ENCODE data around the gene SGPL1.
A peak's percentile ranks its signal among the peaks of the same experiment; 100 is the strongest.

SGPL1 gene

DNA sequence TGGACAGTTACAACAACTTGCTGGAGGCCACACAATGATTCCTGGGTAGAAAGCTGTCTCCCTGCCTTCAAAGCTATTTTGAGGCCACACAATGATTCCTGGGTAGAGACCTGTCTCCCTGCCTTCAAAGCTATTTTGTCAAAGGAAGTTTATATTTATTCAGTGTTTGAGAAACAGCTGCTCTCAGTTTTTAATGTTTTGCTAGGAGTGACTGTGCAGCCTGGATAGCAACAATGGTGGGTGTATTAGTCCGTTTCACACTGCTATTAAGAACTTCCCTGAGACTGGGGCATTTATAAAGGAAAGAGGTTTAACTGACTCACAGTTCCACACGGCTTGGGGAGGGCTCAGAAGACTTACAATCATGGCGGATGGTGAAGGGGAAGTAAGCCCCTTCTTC is 3.9 kb upstream of the SGPL1 start:
- no peak for DNase-seq

DNA sequence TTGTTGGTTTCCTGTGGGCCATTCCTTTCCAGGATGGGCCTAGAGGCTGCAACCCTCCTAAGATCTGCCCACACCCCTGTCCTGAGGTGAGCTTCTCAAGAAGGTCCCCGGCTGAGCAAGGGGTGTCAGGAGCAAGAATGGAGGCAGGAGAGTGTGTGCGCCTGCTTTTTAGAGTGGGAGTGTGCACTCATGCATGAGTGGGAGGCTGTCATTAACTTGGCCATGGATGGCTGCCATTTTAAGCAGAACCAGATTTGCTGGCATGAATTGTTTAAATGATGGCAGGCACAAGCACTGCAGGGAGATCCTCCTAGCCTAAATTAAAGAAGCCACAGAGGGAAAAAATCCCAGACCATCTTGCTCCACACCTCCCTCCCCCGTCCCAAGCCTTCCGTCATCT is 2.9 kb upstream of the SGPL1 start:
- no peak for DNase-seq

GRCh38 chr10:70814126-70814525 is 1.6 kb upstream of the SGPL1 start:
- no peak for DNase-seq

GRCh38 chr10:70816220-70816894 is 609 bp downstream of the SGPL1 start:
- peak; percentile 44 to 57 for DNase-seq

DNA sequence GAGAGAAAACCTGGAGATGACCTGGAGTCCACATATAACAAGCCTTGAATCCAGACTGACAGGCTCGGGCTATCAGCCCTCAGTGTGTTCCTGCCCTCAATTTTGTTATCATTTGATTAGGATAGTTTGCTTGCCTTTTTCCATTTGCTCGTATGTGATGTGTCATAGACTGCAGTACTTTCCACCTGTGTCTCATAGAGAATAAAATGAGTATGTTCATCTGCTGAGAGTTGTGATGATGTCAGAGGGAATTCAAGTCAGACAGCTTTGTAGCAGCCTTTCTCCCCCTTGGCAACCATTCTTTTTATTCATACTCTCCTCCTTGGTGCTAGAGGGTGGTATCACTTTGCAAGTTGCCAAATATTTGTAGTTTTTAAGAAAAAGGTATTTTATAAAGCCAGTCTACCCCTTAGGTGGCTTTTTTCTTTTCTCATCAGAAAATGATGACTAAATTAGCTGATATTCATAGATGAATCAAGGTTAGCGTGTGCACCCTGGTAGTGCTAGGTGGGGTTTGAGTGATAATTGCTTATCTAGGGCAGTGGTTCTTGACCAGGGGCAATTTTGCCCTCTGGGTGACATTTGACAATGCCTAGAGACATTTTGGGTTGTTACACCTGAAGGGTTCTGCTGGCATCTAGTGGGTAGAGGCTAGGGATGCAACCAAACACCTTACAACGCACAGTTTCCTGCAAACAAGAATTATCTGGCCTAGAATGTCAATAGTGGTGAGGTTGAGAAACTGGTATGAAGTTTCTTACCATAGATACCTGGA is 5.4 kb downstream of the SGPL1 start:
- DNase-seq: no peak

DNA sequence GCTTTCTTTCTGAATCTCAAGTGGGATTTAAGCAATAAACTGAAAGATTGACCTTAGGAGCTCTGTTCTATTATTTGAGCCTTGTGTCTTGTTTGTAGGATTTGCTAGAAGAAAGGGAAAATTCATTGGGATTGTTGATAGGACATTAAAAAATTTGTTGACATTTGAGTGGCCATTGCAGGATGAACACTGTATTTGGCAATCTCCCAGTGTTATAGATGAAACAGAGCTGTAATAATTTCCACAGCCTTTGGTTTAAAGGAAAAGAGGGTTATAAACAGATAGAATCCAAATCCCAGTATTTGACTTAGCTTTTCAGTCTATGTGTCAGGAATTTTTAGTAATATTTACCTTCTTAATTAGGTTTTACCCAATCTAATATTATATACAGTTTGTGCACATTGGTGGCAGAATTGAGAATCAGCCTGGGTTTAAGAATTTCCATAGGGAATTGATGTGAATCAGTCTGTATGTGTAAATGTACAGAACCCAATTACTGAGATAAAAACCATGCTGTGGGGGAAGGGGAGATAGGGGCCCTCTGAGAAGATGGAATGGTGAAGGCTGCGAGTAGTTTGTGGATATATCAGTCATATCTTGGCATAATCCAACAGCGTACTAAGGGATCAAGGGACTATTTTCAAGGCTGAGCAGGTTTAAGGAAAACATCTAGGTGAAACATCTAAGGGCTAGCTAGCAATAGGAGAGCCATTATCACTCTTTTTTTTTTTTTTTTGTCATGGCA is 6.5 kb downstream of the SGPL1 start:
- no peak for DNase-seq

GRCh38 chr10:70827086-70827757 is 11.5 kb downstream of the SGPL1 start:
- no peak for DNase-seq

DNA sequence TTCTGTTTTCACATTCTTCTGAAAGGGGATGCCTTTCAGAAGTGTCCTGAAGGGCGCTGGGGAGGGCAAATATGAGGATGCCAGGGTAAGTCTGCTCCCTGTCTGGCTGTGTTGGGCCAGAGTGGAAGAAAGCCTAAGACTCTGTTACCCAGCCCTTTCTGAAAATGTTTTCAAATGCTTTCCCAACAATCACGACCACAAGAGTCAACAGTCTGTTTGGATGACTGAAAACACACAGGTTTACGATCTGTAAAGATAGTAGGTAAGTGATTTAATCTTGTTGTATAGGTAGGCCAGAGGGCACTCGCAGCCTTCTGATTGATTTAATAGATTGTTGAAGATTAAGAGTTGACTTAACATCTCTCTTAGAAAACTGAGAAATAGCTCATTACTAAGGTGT is 13.2 kb downstream of the SGPL1 start:
- DNase-seq: no peak

DNA sequence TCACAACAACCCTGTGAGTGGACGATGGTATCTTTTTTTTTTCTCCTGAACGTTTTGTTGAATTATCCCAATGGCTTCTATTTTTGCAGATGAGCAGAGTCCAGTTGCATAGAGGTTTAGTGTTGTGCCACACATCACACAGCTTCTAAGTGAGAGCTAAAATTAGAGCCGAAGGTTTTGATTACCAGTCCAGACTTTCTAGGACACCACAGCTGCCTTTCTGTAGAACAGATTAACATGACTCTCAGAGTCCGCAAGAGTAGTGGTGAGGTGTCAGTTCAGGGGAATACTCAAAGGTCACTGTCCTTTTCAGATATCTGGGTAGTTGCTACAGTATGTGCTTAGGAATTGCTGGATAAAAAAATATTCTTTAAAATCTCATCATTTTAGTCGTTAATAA is 13.8 kb downstream of the SGPL1 start:
- no peak for DNase-seq

GRCh38 chr10:70830164-70830563 is 14.4 kb downstream of the SGPL1 start:
- no peak for DNase-seq

DNA sequence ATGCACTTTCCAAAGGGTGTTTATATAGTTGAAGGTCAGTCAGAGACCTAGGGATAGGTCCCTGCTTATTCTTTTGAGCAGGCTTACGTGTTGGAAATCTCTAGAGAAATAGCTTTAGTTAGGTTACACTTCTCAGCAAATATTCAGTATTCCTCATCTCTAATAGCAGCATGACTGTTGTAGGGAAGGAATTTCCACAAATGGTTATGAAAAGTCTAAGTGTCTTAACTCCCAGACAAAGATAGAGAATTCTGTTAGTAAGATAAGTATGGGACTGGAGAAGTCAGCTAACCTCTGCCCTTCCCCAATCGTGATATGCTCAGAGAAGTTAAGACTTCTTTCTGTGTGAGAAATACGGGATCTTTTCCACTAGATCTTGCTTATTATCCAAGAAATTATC is 16.5 kb downstream of the SGPL1 start:
- no peak for DNase-seq

DNA sequence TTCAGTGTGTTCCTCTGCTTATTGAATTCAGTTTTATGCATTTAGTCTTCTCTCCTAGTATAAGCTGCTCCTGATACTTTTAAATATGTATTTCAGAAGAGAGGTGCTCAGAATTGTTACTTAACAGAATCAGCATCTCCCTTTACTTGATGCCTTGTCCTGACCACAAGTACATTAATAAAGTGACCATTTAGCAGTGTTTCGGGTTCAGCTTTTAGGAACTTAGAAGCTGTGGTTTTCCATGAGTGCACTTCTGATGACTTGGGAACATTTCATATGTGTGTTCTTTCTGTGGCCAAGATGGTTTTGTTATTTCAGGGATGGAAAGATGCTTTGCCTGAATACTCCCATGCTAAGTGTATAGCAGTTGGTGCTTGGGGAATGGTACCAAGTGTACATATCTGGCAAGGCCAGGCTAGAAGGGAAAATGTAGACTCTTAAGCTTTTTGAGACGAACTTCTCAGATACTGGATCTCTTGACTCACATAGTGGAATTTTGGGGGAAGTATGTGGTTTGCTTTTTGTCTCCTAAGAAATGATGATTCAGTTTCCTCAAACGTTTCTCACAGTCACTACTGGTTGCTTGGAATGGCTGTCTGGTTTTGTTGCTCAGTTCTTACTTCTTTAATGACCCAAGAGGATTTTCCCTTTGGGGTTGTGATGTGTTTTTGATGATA is 17.2 kb downstream of the SGPL1 start:
- no peak for DNase-seq

DNA sequence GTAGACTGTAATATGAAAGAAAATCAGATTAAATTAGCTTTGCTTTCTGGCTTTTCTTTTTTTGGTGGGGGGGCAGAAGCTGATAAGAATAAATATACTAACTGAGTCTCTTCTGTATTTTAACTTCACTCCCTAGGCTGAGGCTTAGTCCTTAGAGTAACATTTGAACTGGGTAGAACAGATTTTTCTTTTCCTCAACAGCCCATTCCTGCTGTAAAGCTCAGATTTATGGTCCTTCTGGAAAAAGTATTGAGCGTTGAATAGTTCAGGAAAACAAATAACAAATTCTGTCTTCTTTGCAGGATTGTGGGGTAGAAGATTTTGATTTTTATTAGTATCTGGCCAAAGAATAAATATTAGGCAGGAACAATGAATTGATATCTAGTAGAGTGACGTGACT is 17.9 kb downstream of the SGPL1 start:
- DNase-seq: no peak

- DNase-seq: no peak
Measured at GRCh38 chr10:70834021-70834420, 18.3 kb downstream of the SGPL1 start.

- DNase-seq: no peak
Measured at GRCh38 chr10:70834441-70835151, 18.8 kb downstream of the SGPL1 start.

DNA sequence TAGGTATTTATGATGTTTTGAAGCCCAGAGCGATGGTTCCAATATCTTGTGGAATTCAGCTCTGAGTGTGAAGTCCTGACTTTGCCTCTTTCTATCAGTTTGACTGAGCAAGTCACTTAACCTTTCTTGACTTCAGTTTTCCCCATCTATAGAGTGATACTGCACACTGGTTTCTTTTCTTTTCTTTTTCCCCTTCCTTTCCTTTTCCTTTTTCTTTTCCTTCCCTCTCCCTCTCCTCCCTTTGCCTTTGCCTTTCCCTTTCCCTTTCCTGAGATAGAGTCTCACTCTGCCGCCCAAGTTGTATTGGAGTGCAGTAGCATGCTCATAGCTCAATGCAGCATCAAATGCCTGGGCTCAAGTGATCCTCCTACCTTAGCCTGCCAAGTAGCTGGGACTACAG is 20.6 kb downstream of the SGPL1 start:
- no peak for DNase-seq

- no peak for DNase-seq
Measured at GRCh38 chr10:70837660-70838059, 21.9 kb downstream of the SGPL1 start.

DNA sequence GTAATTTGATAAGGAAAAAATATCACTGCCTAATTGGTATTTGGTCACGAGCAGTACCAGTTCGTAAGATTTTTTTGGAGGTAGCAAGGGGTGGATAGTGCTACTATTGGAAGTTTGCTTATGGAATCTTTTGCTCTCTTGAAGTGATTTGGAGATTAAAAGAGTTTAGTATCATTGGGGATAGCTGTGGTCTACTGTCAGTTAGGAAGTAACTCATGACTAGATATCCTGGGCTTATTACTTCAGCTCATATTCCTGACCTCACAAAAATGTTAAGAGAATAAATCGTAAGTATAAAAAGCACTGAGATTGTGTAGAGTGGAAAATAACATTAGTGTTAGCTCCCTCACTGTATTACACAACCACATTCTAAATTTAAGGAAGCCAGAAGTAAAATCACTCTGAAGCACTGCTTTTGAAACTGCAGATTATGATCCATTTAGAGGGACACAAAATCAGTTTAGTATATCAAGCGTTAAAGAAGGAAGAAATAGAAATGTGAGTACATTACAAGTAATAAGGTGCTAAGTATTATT is 22.6 kb downstream of the SGPL1 start:
- DNase-seq: no peak

- DNase-seq: no peak
Measured at GRCh38 chr10:70840836-70841235, 25.1 kb downstream of the SGPL1 start.

DNA sequence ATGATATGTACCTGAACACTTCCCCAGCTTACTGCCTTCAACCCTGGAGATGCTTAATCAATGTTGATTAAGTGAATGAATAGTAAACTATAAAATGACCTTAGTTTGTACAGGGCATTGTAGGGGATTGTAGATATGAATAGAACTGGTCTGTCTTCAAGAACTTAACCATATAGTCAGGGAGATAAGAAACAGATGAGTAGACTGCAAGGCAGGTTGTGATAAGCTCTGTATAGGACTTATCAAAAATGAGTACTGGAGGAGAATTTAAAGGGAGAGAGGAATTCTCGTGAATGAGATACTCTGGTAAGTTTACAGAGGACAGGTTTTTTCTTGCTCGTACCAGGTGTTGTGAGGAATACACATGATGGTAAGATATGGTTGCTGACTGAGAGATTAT is 27.6 kb downstream of the SGPL1 start:
- no peak for DNase-seq

DNA sequence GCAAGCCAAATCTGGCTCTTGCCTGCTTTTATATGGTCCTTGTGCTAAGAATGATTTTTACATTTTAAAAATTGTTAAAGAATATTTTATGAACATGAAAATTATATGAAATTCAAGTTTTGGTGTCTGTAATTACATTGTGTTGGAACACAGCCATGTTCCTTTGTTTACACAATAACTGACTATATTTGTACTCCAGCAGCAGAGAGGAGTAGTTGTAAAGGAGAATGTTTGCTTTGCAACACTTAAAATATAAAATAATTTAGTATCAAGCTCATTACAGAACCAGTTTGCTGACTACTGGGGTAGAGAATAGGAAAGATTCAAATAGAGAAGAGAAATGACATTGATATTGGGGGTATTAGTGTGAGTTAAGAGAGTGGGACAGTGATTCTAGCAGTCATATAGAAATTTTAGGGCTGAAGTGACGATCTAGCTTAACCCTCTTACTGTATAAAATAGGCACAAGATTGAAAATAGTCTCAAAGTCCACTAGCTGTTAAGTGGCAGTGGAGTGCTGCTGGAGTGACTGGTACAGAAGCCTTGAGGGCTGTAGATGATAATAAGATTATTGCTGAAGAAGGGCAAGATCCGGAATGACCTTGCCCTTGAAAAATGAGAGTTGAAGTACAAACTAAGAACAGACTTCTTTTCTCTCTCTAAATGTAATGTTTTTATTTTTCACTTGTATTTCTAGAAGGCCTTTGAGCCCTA is 28.2 kb downstream of the SGPL1 start:
- DNase-seq: no peak
